Measurements from ENCODE around the gene VTI1A. TPM values are rescaled to one million over a fixed set of nuclear protein-coding genes. Genes with fewer than 3 reads are reported as not detected.

The VTI1A gene
- total RNA-seq, 6 experiments from 2014 or later = 11.2 to 26.2 (median 12.3) TPM

DNA sequence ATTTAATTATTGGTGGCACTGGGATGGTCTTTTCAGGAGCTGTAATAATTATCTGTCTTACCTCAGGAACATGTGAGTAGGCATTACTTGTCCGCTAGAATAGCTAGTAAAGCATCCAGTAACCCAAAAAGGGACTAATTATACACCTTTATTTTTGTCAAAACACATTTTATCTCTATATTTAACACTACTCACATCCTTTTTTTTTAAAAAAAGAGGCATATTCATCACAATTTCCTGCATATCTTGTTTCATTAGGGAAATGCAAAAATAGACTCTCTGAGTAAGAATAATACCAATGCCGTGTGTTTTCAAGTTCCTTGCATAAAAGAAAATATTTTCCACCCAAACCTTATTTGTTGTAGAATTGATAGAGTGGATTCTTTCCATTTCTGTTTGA, 99.5 kb downstream of the VTI1A start:
- no peak for TF ChIP-seq POLR2A (IDR thresholded peaks at IDR 0.05)
- TF ChIP-seq, protein P1, sequence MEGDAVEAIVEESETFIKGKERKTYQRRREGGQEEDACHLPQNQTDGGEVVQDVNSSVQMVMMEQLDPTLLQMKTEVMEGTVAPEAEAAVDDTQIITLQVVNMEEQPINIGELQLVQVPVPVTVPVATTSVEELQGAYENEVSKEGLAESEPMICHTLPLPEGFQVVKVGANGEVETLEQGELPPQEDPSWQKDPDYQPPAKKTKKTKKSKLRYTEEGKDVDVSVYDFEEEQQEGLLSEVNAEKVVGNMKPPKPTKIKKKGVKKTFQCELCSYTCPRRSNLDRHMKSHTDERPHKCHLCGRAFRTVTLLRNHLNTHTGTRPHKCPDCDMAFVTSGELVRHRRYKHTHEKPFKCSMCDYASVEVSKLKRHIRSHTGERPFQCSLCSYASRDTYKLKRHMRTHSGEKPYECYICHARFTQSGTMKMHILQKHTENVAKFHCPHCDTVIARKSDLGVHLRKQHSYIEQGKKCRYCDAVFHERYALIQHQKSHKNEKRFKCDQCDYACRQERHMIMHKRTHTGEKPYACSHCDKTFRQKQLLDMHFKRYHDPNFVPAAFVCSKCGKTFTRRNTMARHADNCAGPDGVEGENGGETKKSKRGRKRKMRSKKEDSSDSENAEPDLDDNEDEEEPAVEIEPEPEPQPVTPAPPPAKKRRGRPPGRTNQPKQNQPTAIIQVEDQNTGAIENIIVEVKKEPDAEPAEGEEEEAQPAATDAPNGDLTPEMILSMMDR (IDR thresholded peaks at IDR 0.05) = no peak
- no peaks in the 10 kb centered on the region for H3K27me3 ChIP-seq
- WGBS (ENCODE audit: insufficient coverage, low coverage, low lambda C conversion rate, missing lambda C conversion rate) = 67% methylated on average over 2 of the region's 2 CpGs
- no peak overlapping the region for H3K4me3 ChIP-seq
- DNase-seq = no peak
- no peaks in the 10 kb centered on the region for H3K9me3 ChIP-seq
- no peaks in the 10 kb centered on the region for H3K4me1 ChIP-seq
- H3K27ac ChIP-seq = no peak overlapping the region
- intact Hi-C loops (cut with DNase I) = no loop called here
- H3K36me3 ChIP-seq = no peaks in the 10 kb centered on the region
- ATAC-seq = no peak

DNA sequence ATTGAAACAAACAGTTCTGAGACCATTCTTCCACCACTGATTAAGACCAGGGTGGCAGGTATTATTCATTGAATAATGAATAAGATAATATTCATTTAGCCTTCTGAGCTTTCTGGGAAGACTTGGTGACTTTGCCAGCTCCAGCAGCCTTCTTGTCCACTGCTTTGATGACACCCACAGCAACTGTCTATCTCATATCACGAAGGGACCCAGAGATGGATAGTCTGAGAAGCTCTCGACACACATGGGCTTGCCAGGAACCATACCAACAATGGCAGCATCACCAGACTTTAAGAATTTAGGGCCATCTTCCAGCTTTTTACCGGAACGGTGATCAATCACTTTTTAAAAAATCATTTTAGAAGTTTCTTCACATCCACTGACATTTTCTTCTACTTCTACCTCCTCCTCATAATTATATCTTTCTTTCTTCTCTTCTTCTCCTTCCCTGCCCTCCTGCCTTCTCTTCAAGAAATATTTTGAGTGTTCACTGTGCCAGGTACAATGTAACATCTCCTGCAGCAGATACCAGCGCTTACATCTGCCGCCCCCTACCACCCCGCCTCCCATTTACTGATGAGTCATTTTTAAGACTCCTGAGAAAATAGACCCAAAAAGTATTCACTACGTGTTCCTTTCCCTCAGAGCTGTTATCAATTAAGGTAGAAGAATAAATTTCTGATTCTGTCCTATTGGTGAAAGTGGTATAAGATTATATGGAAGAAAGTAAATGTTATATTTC, 101.7 kb downstream of the VTI1A start:
- 98% methylated on average over 8 of the region's 8 CpGs for WGBS (ENCODE audit: insufficient coverage, low coverage, low lambda C conversion rate, missing lambda C conversion rate)
- no peaks in the 10 kb centered on the region for H3K9me3 ChIP-seq
- H3K27me3 ChIP-seq = no peaks in the 10 kb centered on the region
- DNase-seq (no peak), ATAC-seq (no peak)
- no peaks in the 10 kb centered on the region for H3K36me3 ChIP-seq
- TF ChIP-seq POLR2A (IDR thresholded peaks at IDR 0.05) = no peak
- TF ChIP-seq, protein P1 (IDR thresholded peaks at IDR 0.05) = no peak
- no peak overlapping the region for H3K4me3 ChIP-seq
- intact Hi-C loops (cut with DNase I) = no loop called here
- H3K4me1 ChIP-seq = no peaks in the 10 kb centered on the region
- no peak overlapping the region for H3K27ac ChIP-seq

DNA sequence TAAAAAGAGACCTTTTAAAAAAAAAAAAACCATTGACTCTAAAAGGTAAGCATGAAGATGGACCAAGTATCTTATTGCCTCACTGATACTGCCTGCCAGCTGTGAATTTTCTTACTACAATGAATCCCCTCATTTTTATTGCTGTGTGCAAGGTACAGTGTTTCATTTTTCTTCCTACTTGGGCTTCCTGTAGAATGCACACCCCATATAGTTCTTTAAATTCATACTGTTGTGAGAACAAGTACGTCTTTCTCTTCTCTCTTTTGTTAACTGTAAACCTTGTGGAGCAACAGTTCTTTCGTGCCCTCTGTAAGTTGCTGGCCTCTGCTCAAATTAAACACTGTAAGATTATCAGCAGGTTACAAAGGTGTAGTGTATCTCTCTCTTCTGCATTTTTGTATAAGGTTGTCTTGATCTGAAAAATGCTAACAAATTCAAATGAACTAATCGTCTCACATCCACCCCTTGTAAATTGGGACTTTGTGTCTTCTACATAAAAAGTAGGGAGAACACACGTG, 105.6 kb downstream of the VTI1A start:
- peak; percentile 49 to 74 (median 62) for ATAC-seq
- intact Hi-C loops (cut with DNase I) = no loop called here

DNA sequence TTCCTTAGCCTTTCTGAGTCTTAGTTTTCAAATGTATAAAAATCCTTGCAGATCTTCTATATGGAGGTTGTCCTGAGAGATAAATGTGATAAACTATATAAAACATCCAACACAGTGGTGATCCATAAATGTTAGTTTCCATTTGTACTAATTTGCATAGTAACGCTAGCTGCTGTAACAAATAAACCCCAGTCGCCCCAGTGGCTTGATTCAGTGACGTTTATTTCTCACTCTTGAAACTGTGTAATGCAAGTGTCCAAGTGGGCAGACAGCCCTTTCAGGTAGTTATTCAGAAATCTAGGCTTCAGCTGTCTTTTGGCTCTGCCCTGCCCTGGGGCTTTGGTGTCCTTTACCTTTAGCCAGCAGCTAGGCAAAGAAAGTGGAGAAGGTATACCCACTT, 106.3 kb downstream of the VTI1A start:
- Histone ChIP-seq H3K36me3 (no peaks in the 10 kb centered on the region), H3K27me3 (no peaks in the 10 kb centered on the region), H3K9me3 (no peaks in the 10 kb centered on the region), H3K4me1 (peaks cover 0 to 9% (median 2%) of the 10 kb centered on the region in 4 donors), H3K4me3 (no peak overlapping the region), H3K27ac (no peak overlapping the region)
- intact Hi-C loops (cut with DNase I) = no loop called here
- TF ChIP-seq, protein P1 (IDR thresholded peaks at IDR 0.05) = no peak
- TF ChIP-seq POLR2A (IDR thresholded peaks at IDR 0.05) = no peak
- no peak for ATAC-seq
- 85% methylated on average over 3 of the region's 3 CpGs for WGBS (ENCODE audit: insufficient coverage, low coverage, low lambda C conversion rate, missing lambda C conversion rate)
- DNase-seq = no peak

More for the DNA sequence above, 105.6 kb downstream of the VTI1A start:
- Histone ChIP-seq H3K36me3 (no peaks in the 10 kb centered on the region), H3K27me3 (no peaks in the 10 kb centered on the region), H3K9me3 (no peaks in the 10 kb centered on the region), H3K27ac (no peak overlapping the region), H3K4me1 (peaks cover 0 to 9% (median 2%) of the 10 kb centered on the region in 4 donors), H3K4me3 (no peak overlapping the region)
- 47% methylated on average over 4 of the region's 4 CpGs for WGBS (ENCODE audit: insufficient coverage, low coverage, low lambda C conversion rate, missing lambda C conversion rate)
- DNase-seq = no peak
- TF ChIP-seq POLR2A (IDR thresholded peaks at IDR 0.05) = no peak
- TF ChIP-seq, protein P1 (IDR thresholded peaks at IDR 0.05) = no peak
